ENCODE results near the gene CELSR1.
"Not testable (repeated sequence)": the region's sequence is repeated elsewhere in the genome, so short reads cannot be mapped to it uniquely, and the experiment has no call there.

The CELSR1 gene

DNA sequence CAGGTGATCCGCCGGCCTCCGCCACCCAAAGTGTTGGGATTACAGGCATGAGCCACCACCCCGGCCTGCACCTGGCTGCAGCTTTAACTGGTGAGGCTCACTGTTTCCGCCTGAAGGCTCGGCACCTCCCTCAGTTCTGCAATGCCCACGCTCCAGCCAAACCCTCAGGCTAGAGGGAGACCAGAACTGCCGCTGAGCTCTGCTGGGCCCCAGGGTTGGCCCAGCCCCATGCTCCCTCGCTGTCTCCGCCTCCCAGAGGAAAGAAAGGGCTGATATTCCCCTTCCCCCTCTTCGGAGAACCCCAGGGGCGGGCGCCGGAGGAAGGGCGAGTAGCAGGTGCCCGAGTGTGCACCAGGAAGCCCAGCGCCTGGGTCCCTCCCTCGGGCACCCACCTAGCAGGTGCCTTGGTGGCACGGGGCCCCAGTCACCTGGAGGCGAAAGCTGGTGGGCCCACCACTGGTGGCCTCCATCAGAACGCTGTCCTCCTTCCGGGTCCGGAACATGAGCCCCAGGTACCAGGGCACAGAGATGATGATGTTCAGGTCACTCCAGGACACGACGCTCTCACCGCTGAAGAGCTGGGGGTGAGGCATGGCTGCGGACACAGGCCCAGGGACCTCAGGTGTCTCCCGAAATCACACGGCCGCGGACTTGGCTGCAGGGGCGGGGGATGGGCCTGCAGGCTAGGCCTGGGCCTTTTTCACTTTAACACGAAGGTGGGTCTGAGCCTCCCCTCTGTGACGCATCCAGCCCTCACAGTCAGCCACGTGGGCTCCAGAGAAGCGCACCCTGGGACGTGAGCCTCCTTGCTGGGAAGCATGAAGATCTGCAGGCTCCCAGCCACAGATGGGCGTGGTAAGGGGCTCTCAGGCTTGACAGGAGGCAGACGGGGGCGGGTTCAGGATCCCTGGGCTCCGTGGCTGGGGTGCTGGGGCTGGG is 128.6 kb downstream of the CELSR1 start:
- TF ChIP-seq, protein P1, sequence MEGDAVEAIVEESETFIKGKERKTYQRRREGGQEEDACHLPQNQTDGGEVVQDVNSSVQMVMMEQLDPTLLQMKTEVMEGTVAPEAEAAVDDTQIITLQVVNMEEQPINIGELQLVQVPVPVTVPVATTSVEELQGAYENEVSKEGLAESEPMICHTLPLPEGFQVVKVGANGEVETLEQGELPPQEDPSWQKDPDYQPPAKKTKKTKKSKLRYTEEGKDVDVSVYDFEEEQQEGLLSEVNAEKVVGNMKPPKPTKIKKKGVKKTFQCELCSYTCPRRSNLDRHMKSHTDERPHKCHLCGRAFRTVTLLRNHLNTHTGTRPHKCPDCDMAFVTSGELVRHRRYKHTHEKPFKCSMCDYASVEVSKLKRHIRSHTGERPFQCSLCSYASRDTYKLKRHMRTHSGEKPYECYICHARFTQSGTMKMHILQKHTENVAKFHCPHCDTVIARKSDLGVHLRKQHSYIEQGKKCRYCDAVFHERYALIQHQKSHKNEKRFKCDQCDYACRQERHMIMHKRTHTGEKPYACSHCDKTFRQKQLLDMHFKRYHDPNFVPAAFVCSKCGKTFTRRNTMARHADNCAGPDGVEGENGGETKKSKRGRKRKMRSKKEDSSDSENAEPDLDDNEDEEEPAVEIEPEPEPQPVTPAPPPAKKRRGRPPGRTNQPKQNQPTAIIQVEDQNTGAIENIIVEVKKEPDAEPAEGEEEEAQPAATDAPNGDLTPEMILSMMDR (IDR thresholded peaks at IDR 0.05) = no peak
- TF ChIP-seq ZFX (IDR thresholded peaks at IDR 0.05; ENCODE audit: borderline replicate concordance) = no peak
- no peak overlapping the region for H3K27ac ChIP-seq

DNA sequence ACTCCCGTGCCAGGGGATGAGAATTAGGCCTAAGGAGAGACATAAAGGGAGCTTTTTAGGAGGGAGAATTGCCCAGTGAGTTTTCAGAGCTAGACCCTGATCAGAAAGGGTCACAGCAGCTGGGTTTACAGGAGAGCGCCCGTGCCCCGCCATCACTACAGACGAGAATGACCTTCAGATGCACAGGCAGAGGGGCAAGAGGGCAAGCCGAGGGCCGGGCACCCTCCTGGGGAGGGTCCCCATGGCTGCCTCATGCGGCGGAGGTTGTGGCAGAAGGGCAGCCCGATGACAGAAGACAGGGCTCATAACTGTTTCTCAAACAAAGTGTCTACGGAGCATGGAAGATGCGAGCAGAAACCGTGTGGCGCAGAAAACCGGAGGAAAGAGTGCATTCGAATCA is 129.7 kb downstream of the CELSR1 start:
- no peak for TF ChIP-seq ZFX (IDR thresholded peaks at IDR 0.05; ENCODE audit: borderline replicate concordance)
- TF ChIP-seq, protein P1 (IDR thresholded peaks at IDR 0.05) = no peak
- H3K27ac ChIP-seq = no peak overlapping the region

- no peak for TF ChIP-seq ZFX (IDR thresholded peaks at IDR 0.05; ENCODE audit: borderline replicate concordance)
- TF ChIP-seq, protein P1 (IDR thresholded peaks at IDR 0.05) = no peak
- H3K27ac ChIP-seq = no peak overlapping the region
Observed at GRCh38 chr22:46406791-46407190, 130.6 kb downstream of the CELSR1 start.

- no peak for TF ChIP-seq ZFX (IDR thresholded peaks at IDR 0.05; ENCODE audit: borderline replicate concordance)
- TF ChIP-seq, protein P1 (IDR thresholded peaks at IDR 0.05) = no peak
- no peak overlapping the region for H3K27ac ChIP-seq
Observed at GRCh38 chr22:46406349-46406748, 131.1 kb downstream of the CELSR1 start.

DNA sequence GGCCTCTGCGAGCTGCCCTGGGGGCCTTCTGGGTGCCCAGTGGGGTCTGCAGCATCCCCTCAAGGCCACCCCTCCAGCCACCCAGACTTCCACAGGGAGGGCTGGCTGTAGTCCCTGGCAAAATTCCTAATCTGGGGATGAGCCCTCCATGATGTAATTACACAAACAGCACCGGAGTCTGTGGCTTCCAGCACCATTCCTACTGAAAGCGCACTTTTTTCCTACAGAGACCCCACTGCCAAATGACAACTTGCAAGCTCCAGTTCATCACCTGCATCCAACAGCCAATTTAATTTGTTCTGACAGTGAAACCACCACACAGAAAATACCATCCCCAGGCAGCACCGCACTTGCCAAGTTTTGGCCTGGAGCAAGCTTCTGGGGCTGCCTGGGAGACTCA is 131.5 kb downstream of the CELSR1 start:
- H3K27ac ChIP-seq = no peak overlapping the region
- TF ChIP-seq, protein P1 (IDR thresholded peaks at IDR 0.05) = no peak
- TF ChIP-seq ZFX (IDR thresholded peaks at IDR 0.05; ENCODE audit: borderline replicate concordance) = no peak

DNA sequence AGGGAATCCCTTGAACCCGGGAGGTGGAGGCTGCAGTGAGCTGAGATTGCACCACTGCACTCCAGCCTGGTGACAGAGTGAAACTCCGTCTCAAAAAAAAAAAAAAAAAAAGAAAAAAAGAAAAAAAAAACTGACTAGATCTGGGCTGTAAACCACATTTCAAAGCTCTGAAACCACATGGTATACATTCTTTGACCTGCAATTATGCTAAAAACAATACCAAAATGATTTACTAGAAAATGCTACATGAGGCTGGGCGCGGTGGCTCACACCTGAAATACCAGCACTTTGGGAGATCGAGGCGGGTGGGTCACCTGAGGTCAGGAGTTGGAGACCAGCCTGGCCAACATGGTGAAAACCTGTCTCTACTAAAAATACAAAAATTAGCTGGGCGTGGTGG is 133.5 kb downstream of the CELSR1 start:
- H3K27ac ChIP-seq = not testable (repeated sequence)

- H3K27ac ChIP-seq = no peak overlapping the region
- TF ChIP-seq, protein P1 (IDR thresholded peaks at IDR 0.05) = no peak
Observed at GRCh38 chr22:46402505-46402904, 134.9 kb downstream of the CELSR1 start.

All from 22Rv1 (cell line).